H1 (cell line): ENCODE data around the gene BLVRA. TPM values are rescaled to one million over a fixed set of nuclear protein-coding genes. Genes with fewer than 3 reads are reported as not detected.

Source experiments
- CTCF ChIA-PET: fragments of 300-600 bp; sonication (Branson Sonifier 250); formaldehyde crosslinking; loops from one replicate; lab custom pipeline; 2021; ENCODE audit not compliant: partially characterized antibody; lab: Charles Lee
- POLR2A ChIA-PET: fragments of 300-600 bp; sonication (Branson Sonifier 250); formaldehyde crosslinking; loops from one replicate; lab custom pipeline; 2021; ENCODE audit warnings: inconsistent platforms; ENCODE audit not compliant: partially characterized antibody; lab: Charles Lee
- DNase-seq, 2 experiments: peaks; one replicate each; pipeline versions ENCODE4 v3.0.0 to v3.0.0-alpha.2; 2010 to 2022; ENCODE audit warnings: low spot score in 2 of 2, low read depth in 1 of 2, mixed read lengths in 1 of 2
- FAIRE-seq: peaks from 2 replicates; lab custom pipeline; 2011; peaks lifted over from hg19 to GRCh38; lab: Jason Lieb, UNC
- H2AFZ ChIP-seq: 2 replicates; pipeline ENCODE4 v1.8.1; 2012; ENCODE audit warnings: low read length, inconsistent platforms
- H2AK5ac ChIP-seq: 2 replicates; pipeline ENCODE4 v1.6.1; 2013; ENCODE audit warnings: low read depth, low read length
- H2BK120ac ChIP-seq: replicated peaks from 2 replicates; pipeline ENCODE3; 2013; ENCODE audit warnings: low read depth, low read length, inconsistent platforms
- H2BK12ac ChIP-seq: 2 replicates; pipeline ENCODE4 v1.6.1; 2013; ENCODE audit warnings: low read depth, low read length
- H2BK15ac ChIP-seq: 2 replicates; pipeline ENCODE4 v1.6.1; 2013; ENCODE audit warnings: low read length
- H2BK20ac ChIP-seq: 2 replicates; pipeline ENCODE4 v1.6.1; 2013; ENCODE audit warnings: low read length
- H2BK5ac ChIP-seq: 2 replicates; pipeline ENCODE4 v1.6.1; 2013; ENCODE audit warnings: low read depth, low read length
- H3K14ac ChIP-seq: 2 replicates; pipeline ENCODE4 v1.6.1; 2013; ENCODE audit warnings: inconsistent platforms; ENCODE audit not compliant: insufficient read length
- H3K18ac ChIP-seq: 2 replicates; pipeline ENCODE4 v1.6.1; 2013; ENCODE audit warnings: low read length; ENCODE audit errors: extremely low read depth
- H3K23ac ChIP-seq: 2 replicates; pipeline ENCODE4 v1.6.1; 2013; ENCODE audit warnings: inconsistent platforms; ENCODE audit not compliant: insufficient read length
- H3K23me2 ChIP-seq: 2 replicates; pipeline ENCODE4 v1.6.1; 2013; ENCODE audit warnings: low read depth, low read length
- H3K27ac ChIP-seq: 2 replicates; pipeline ENCODE4 v1.6.1; 2011; ENCODE audit warnings: low read depth, low read length, inconsistent platforms
- H3K27me3 ChIP-seq, 4 experiments: replicated peaks in 1 of 4; 1 replicate in 1 of 4; 2 replicates in 3 of 4; pipeline versions ENCODE4 v1.6.1 to v1.8.1; 2011 to 2013; ENCODE audit warnings: low read length in 3 of 4, mild to moderate bottlenecking in 3 of 4, inconsistent platforms in 2 of 4, mixed read lengths in 2 of 4, moderate library complexity in 1 of 4; ENCODE audit not compliant: control insufficient read depth in 3 of 4, insufficient read depth in 3 of 4; ENCODE audit errors: extremely low read depth in 1 of 4
- H3K36me3 ChIP-seq, 4 experiments: 2 replicates each; pipeline versions ENCODE4 v1.6.1 to v1.8.1; 2011 to 2013; ENCODE audit warnings: mild to moderate bottlenecking in 4 of 4, low read length in 3 of 4, moderate library complexity in 2 of 4, control low read depth in 1 of 4, inconsistent platforms in 1 of 4; ENCODE audit not compliant: insufficient read depth in 4 of 4, control insufficient read depth in 2 of 4
- H3K4ac ChIP-seq: replicated peaks from 2 replicates; pipeline ENCODE3; 2013; ENCODE audit warnings: low read length, low read depth, mixed read lengths, inconsistent platforms; ENCODE audit not compliant: insufficient read length
- H3K4me1 ChIP-seq, 4 experiments: replicated peaks in 1 of 4; 1 replicate in 1 of 4; 2 replicates in 3 of 4; pipeline versions ENCODE4 v1.6.1 to v1.8.1; 2011 to 2013; ENCODE audit warnings: low read length in 3 of 4, inconsistent platforms in 2 of 4, mixed read lengths in 1 of 4; ENCODE audit not compliant: insufficient read depth in 4 of 4, control insufficient read depth in 3 of 4
- H3K4me2 ChIP-seq, 2 experiments: 2 replicates each; pipeline versions ENCODE4 v1.6.1 to v1.8.1; 2011 to 2013; ENCODE audit warnings: low read depth in 2 of 2, low read length in 2 of 2, control low read depth in 1 of 2, inconsistent platforms in 1 of 2, mild to moderate bottlenecking in 1 of 2; ENCODE audit not compliant: insufficient read depth in 1 of 2
- H3K4me3 ChIP-seq, 4 experiments: fragments of 200-600, 300-600 bp in 1 of 4; sonication (generic), shearing (Covaris generic), sonication (Bioruptor Twin) in 1 of 4; 2 replicates each; pipeline versions ENCODE4 v1.5.1 to v1.8.1; 2011 to 2016; ENCODE audit warnings: low read length in 4 of 4, low read depth in 3 of 4, control low read depth in 2 of 4, inconsistent platforms in 2 of 4, mild to moderate bottlenecking in 2 of 4, mixed read lengths in 1 of 4, moderate library complexity in 1 of 4; ENCODE audit not compliant: insufficient read depth in 2 of 4; ENCODE audit errors: extremely low read depth in 1 of 4
- H3K56ac ChIP-seq: replicated peaks from 2 replicates; pipeline ENCODE3; 2013; ENCODE audit warnings: low read depth, mild to moderate bottlenecking, mixed read lengths, low read length, inconsistent platforms; ENCODE audit not compliant: insufficient read length
- H3K79me1 ChIP-seq: 2 replicates; pipeline ENCODE4 v1.6.1; 2013; ENCODE audit warnings: low read depth, low read length, control low read depth
- H3K79me2 ChIP-seq, 2 experiments: 2 replicates each; pipeline versions ENCODE4 v1.6.1 to v1.8.1; 2012 to 2013; ENCODE audit warnings: low read length in 2 of 2, mild to moderate bottlenecking in 2 of 2, inconsistent platforms in 1 of 2; ENCODE audit not compliant: insufficient read depth in 2 of 2, control insufficient read depth in 1 of 2
- H3K9ac ChIP-seq, 4 experiments: replicated peaks in 1 of 4; 1 replicate in 1 of 4; 2 replicates in 3 of 4; pipeline versions ENCODE4 v1.6.1 to v1.8.1; 2011 to 2013; ENCODE audit warnings: low read depth in 3 of 4, low read length in 3 of 4, control low read depth in 2 of 4, mild to moderate bottlenecking in 2 of 4, moderate library complexity in 2 of 4, inconsistent platforms in 1 of 4; ENCODE audit errors: extremely low read depth in 1 of 4
- H3K9me3 ChIP-seq, 2 experiments: 2 replicates each; pipeline versions ENCODE4 v1.6.1 to v1.8.1; 2012 to 2013; ENCODE audit warnings: mild to moderate bottlenecking in 2 of 2, moderate library complexity in 2 of 2, control low read depth in 1 of 2, inconsistent platforms in 1 of 2, low read depth in 1 of 2, low read length in 1 of 2, mixed read lengths in 1 of 2; ENCODE audit not compliant: insufficient read depth in 2 of 2
- H4K20me1 ChIP-seq, 2 experiments: replicated peaks in 1 of 2; 2 replicates each; pipeline versions ENCODE3 to v1.8.1; 2011 to 2013; ENCODE audit warnings: inconsistent platforms in 2 of 2, low read length in 2 of 2, mild to moderate bottlenecking in 1 of 2; ENCODE audit not compliant: insufficient read depth in 2 of 2, control insufficient read depth in 1 of 2
- H4K5ac ChIP-seq: 2 replicates; pipeline ENCODE4 v1.6.1; 2013; ENCODE audit warnings: low read length, low read depth, mixed read lengths, inconsistent platforms; ENCODE audit not compliant: insufficient read length
- H4K8ac ChIP-seq: 2 replicates; pipeline ENCODE4 v1.8.0; 2013; ENCODE audit warnings: mild to moderate bottlenecking, moderate library complexity, low read length, inconsistent platforms; ENCODE audit not compliant: insufficient read depth; ENCODE audit errors: extremely low read depth
- H4K91ac ChIP-seq: replicated peaks from 2 replicates; pipeline ENCODE3; 2013; ENCODE audit warnings: low read length, mixed read lengths, inconsistent platforms; ENCODE audit not compliant: insufficient read length
- HDAC2 ChIP-seq, 2 experiments: fragments of 300-600 bp in 1 of 2; sonication (generic) in 1 of 2; IDR thresholded peaks; 2 replicates each; pipeline ENCODE4 v1.6.1; 2011 to 2012; ENCODE audit warnings: low read depth in 2 of 2, low read length in 2 of 2, mild to moderate bottlenecking in 2 of 2, moderate library complexity in 2 of 2, borderline replicate concordance in 1 of 2, inconsistent platforms in 1 of 2
- RXRA ChIP-seq: IDR thresholded peaks from 2 replicates; pipeline ENCODE4 v1.6.1; 2011; ENCODE audit warnings: low read depth, mild to moderate bottlenecking, low read length, moderate library complexity; ENCODE audit not compliant: insufficient read depth
- WGBS, 2 experiments: shearing (Covaris generic) in 1 of 2; methylation state at CpG; one replicate each; pipeline versions ENCODE4 v1.1.6 to v1.1.7; 2013 to 2015; ENCODE audit warnings: low lambda C conversion rate in 2 of 2, mixed read lengths in 2 of 2, inconsistent platforms in 1 of 2, low coverage in 1 of 2, missing lambda C conversion rate in 1 of 2; ENCODE audit not compliant: insufficient replicate concordance in 2 of 2, insufficient coverage in 1 of 2, insufficient read length in 1 of 2; ENCODE audit errors: extremely low coverage in 1 of 2, missing lambda C conversion rate in 1 of 2; 5-methylcytosine and 5-hydroxymethylcytosine counted together
- polyA plus RNA-seq, 7 experiments: library from polyadenylated mRNA; depleted of rRNA in 3 of 7; stranded (reverse) in 5 of 7; unstranded in 2 of 7; fragments of >200 nt in 5 of 7; fragments of 200-250 nt in 2 of 7; gene quantifications; 1 replicate in 5 of 7; 2 replicates in 1 of 7; 4 replicates in 1 of 7; pipeline versions ENCODE4 v1.2.1 to v1.2.3, GENCODE V29; 2011 to 2013; ENCODE audit warnings: missing spikeins in 2 of 7, mixed read lengths in 2 of 7
- total RNA-seq: library from RNA; stranded (reverse); fragmentation: NEBNext Ultra II Directional; extraction: Animal tissue kit (Norgen Biotek cat#: 25700); gene quantifications from 2 replicates; pipeline ENCODE4 v1.2.1, GENCODE V29; 2021

BLVRA gene
- total and polyA plus RNA-seq, 2 of the 8 experiments (the other 6 are each of a cell fraction or from before 2014, with no cell fraction given) = 16.1 to 37.1 TPM

DNA sequence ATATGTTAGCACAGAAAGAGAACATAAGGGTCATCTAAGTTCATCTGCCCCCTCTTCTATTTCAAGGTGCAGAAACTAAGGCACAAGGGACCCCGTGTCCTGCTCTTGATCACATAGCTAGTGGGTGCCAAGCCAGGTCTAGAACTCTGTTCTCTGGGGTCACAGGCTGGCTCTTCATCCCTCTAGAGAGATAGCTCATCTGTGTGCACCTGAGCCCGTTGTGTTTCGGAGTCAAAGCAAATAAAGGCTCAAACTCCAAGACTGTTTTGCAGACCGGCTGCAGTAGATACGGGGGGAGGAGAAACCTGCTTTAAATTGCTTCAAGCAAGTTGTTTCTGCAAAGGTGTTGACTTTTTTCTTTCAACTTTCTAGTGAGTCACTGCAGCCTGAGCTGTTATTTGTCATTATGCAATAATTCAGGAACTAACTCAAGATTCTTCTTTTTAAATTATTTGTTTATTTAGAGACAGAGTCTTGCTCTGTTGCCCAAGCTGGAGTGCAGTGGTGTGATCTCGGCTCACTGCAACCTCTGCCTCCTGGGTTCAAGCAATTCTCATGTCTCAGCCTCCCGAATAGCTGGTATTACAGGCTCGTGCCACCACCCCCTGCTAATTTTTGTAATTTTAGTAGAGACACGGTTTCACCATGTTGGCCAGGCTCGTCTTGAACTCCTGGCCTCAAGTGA is 6.5 kb downstream of the BLVRA start:
- no peak overlapping the region for H3K23ac ChIP-seq
- H3K23me2 ChIP-seq = no peaks in the 10 kb centered on the region; the same call in 1 of the 2 replicates
- no peak overlapping the region for H4K5ac ChIP-seq
- FAIRE-seq (no peak), DNase-seq (peak in 1 of 2 experiments; percentile 32)
- H3K4me1 ChIP-seq = peaks cover 0 to 10% (median 7%) of the 10 kb centered on the region in 4 experiments; a peak in 5 of 7 replicates
- no peak overlapping the region for H2AFZ ChIP-seq
- H3K27me3 ChIP-seq = no peaks in the 10 kb centered on the region
- H3K27ac ChIP-seq = no peak overlapping the region
- H3K36me3 ChIP-seq = no peaks in the 10 kb centered on the region
- ChIA-PET CTCF (interaction anchor here (0.6 to 2.1 kb wide), 7 partner anchors 11 to 248 kb away, joined by 3 to 11 read pairs (median 4); partner anchors contain the start of gene STK17A), POLR2A (interaction anchor here (0.6 to 1.5 kb wide), 4 partner anchors 17 to 85 kb away, joined by 3 to 5 read pairs (median 4); no protein-coding TSS in a partner anchor)
- H2BK120ac ChIP-seq = no peak overlapping the region
- no peak overlapping the region for H3K4me3 ChIP-seq
- H4K8ac ChIP-seq = no peak overlapping the region
- no peak overlapping the region for H3K9ac ChIP-seq
- no peak overlapping the region for H2BK5ac ChIP-seq
- H2BK20ac ChIP-seq = no peak overlapping the region
- H3K14ac ChIP-seq = no peak overlapping the region
- H3K4me2 ChIP-seq = no peak overlapping the region
- peaks cover 3% of the 10 kb centered on the region; the same call in 1 of the 2 replicates for H3K79me1 ChIP-seq
- H3K79me2 ChIP-seq = no peaks in the 10 kb centered on the region
- H3K56ac ChIP-seq = no peak overlapping the region
- 78% methylated on average over 10 of the region's 10 CpGs; no CpG with 5 or more reads in 1 of the 2 experiments for WGBS, 2 experiments
- H2BK12ac ChIP-seq = no peak overlapping the region
- no peaks in the 10 kb centered on the region for H3K9me3 ChIP-seq
- H4K20me1 ChIP-seq = no peaks in the 10 kb centered on the region
- no peak overlapping the region for H2BK15ac ChIP-seq
- no peak overlapping the region for H2AK5ac ChIP-seq
- peak overlapping the region; percentile 11; the same call in 1 of the 2 replicates for H3K18ac ChIP-seq
- TF ChIP-seq HDAC2 (IDR thresholded peaks at IDR 0.05; ENCODE audit: borderline replicate concordance in 1 of 2, low read depth in 2 of 2, low read length in 2 of 2) (no peak), RXRA (no peak)
- H3K4ac ChIP-seq = no peak overlapping the region
- no peak overlapping the region for H4K91ac ChIP-seq
